ENCODE results near the gene JAK1.
"Not testable (repeated sequence)": the region's sequence is repeated elsewhere in the genome, so short reads cannot be mapped to it uniquely, and the experiment has no call there.

The JAK1 gene

GRCh38 chr1:64948216-64948615, 18.1 kb downstream of the JAK1 start:
- DNase-seq, result no peak

GRCh38 chr1:64946916-64947315, 19.4 kb downstream of the JAK1 start:
- DNase-seq, result no peak

GRCh38 chr1:64944913-64945312, 21.4 kb downstream of the JAK1 start:
- DNase-seq, result no peak

- no peak for DNase-seq
These were observed 23.7 kb downstream of the JAK1 start for GRCh38 chr1:64942675-64943074.

GRCh38 chr1:64942118-64942517, 24.2 kb downstream of the JAK1 start:
- DNase-seq, result no peak

- DNase-seq, result no peak
These were observed 24.8 kb downstream of the JAK1 start for GRCh38 chr1:64941461-64942117.

- no peak for DNase-seq
These were observed 26.3 kb downstream of the JAK1 start for GRCh38 chr1:64940025-64940424.

- no peak for DNase-seq
These were observed 27.4 kb downstream of the JAK1 start for GRCh38 chr1:64938991-64939390.

GRCh38 chr1:64936956-64937355, 29.4 kb downstream of the JAK1 start:
- no peak for DNase-seq

GRCh38 chr1:64935551-64936155, 30.7 kb downstream of the JAK1 start:
- DNase-seq, result no peak

- no peak for DNase-seq
These were observed 31.5 kb downstream of the JAK1 start for GRCh38 chr1:64934878-64935275.

- no peak for DNase-seq
These were observed 32.1 kb downstream of the JAK1 start for GRCh38 chr1:64934115-64934877.

GRCh38 chr1:64933296-64934070, 32.9 kb downstream of the JAK1 start:
- DNase-seq, result no peak

- DNase-seq, result no peak
These were observed 33.4 kb downstream of the JAK1 start for GRCh38 chr1:64932962-64933295.

- DNase-seq, result not testable (repeated sequence)
These were observed 35.7 kb downstream of the JAK1 start for GRCh38 chr1:64930640-64931039.

- no peak for DNase-seq
These were observed 37.1 kb downstream of the JAK1 start for GRCh38 chr1:64929221-64929620.

GRCh38 chr1:64928325-64928724, 38.0 kb downstream of the JAK1 start:
- DNase-seq, result no peak

GRCh38 chr1:64925594-64925993, 40.8 kb downstream of the JAK1 start:
- DNase-seq, result no peak

- DNase-seq, result no peak
These were observed 43.0 kb downstream of the JAK1 start for GRCh38 chr1:64923294-64923718.

GRCh38 chr1:64922336-64922735, 44.0 kb downstream of the JAK1 start:
- no peak for DNase-seq

- no peak for DNase-seq
These were observed 44.6 kb downstream of the JAK1 start for GRCh38 chr1:64921771-64922170.

GRCh38 chr1:64920941-64921589, 45.3 kb downstream of the JAK1 start:
- no peak for DNase-seq

- not testable (repeated sequence) for DNase-seq
These were observed 47.2 kb downstream of the JAK1 start for GRCh38 chr1:64919120-64919519.

All from DMS79 treated with DMSO at 0.1 percent for 48 hours (cell line).